NCI-H1105 (cell line): ENCODE data around the gene RAMACL.
A peak's percentile ranks its signal among the peaks of the same experiment; 100 is the strongest.
"Not testable (repeated sequence)": the region's sequence is repeated elsewhere in the genome, so short reads cannot be mapped to it uniquely, and the experiment has no call there.

ENCODE experiments used
- DNase-seq: peaks from one replicate; lab custom pipeline; 2025; lab: John Stamatoyannopoulos, UW

The RAMACL gene

GRCh38 chr6:166586424-166587156, at the start of gene RAMACL:
Gene RAMACL, minus strand, starts transcription at chr6:166586678. Its CDS starts 201 bp downstream, at chr6:166586477.
- no peak for DNase-seq

- no peak for DNase-seq
Observed at GRCh38 chr6:166635013-166635970, 48.8 kb upstream of the RAMACL start.

GRCh38 chr6:166634581-166634980, 48.1 kb upstream of the RAMACL start:
- not testable (repeated sequence) for DNase-seq

GRCh38 chr6:166633732-166634535, 47.5 kb upstream of the RAMACL start:
- DNase-seq: no peak

GRCh38 chr6:166632731-166633130, 46.3 kb upstream of the RAMACL start:
- no peak for DNase-seq

GRCh38 chr6:166630462-166630861, 44.0 kb upstream of the RAMACL start:
- DNase-seq: no peak

- DNase-seq: no peak
Observed at GRCh38 chr6:166629628-166630027, 43.1 kb upstream of the RAMACL start.

- DNase-seq: peak; percentile 84
Observed at GRCh38 chr6:166627875-166628801, 41.7 kb upstream of the RAMACL start.

GRCh38 chr6:166627033-166627874, 40.8 kb upstream of the RAMACL start, which contains the start of gene RPS6KA2:
Gene RPS6KA2, minus strand, starts transcription at chr6:166627251. Its CDS starts 232 bp downstream, at chr6:166627019.
- peak; percentile 100 for DNase-seq

- peak; percentile 83 for DNase-seq
Observed at GRCh38 chr6:166626177-166627032, 39.9 kb upstream of the RAMACL start.

- DNase-seq: no peak
Observed at GRCh38 chr6:166625356-166625755, 38.9 kb upstream of the RAMACL start.

GRCh38 chr6:166624275-166624674, 37.8 kb upstream of the RAMACL start:
- DNase-seq: no peak

- no peak for DNase-seq
Observed at GRCh38 chr6:166623318-166623717, 36.8 kb upstream of the RAMACL start.

- DNase-seq: no peak
Observed at GRCh38 chr6:166621114-166621540, 34.6 kb upstream of the RAMACL start.

GRCh38 chr6:166620478-166621113, 34.1 kb upstream of the RAMACL start:
- no peak for DNase-seq

GRCh38 chr6:166619912-166620311, 33.4 kb upstream of the RAMACL start:
- DNase-seq: no peak

GRCh38 chr6:166618866-166619761, 32.6 kb upstream of the RAMACL start:
- no peak for DNase-seq
